Measurements from ENCODE around the gene C1orf21. TPM values are rescaled to one million over a fixed set of nuclear protein-coding genes. Genes with fewer than 3 reads are reported as not detected.

The C1orf21 gene
- polyA plus RNA-seq, 3 donors: 0.23 to 1.1 (median 0.28) TPM

DNA sequence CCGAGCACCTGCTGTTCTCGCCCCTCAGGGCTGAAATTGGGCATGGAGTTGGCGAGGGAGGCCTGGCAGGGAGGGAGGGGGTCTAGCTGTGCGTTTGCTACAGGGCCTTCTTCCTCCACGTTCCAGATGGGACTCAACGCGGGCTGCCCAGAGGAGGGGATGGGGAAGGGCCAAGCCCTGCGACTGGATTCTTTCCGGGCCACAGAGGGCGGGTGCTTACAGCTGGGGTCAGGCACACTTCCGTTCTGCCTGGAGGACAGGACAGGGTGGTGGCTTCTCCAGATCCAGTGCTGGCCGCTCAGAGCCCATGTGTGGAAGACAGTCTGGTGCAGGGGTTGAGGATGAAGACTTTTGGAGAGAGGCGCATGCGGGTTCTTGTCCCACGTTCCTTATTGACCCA lies 277.8 kb downstream of the C1orf21 start:
- Histone ChIP-seq H3K9ac (ENCODE audit: insufficient read depth, low read length, poor library complexity, severe bottlenecking) (no peak overlapping the region), H3K36me3 (replicated peaks in 1 of 2; ENCODE audit: control insufficient read depth in 1 of 2, insufficient read depth in 2 of 2, low read length in 2 of 2) (no peaks in the 10 kb centered on the region), H3K4me2 (replicated peaks; ENCODE audit: extremely low read depth, low read length, poor library complexity, severe bottlenecking) (peak overlapping the region; percentile 63), H3K9me3 (replicated peaks in 1 of 2; ENCODE audit: control insufficient read depth in 1 of 2, insufficient read depth in 1 of 2, low read length in 2 of 2) (no peaks in the 10 kb centered on the region), H3K27me3 (ENCODE audit: control insufficient read depth in 2 of 2, insufficient read depth in 2 of 2, low read length in 2 of 2) (no peaks in the 10 kb centered on the region), H3K79me2 (ENCODE audit: insufficient read depth, low read length) (no peaks in the 10 kb centered on the region), H3K4me1 (ENCODE audit: control insufficient read depth in 1 of 2, insufficient read depth in 2 of 2, low read length in 2 of 2) (peaks cover 9% of the 10 kb centered on the region in 2 donors), H4K20me1 (ENCODE audit: insufficient read depth, low read length) (no peaks in the 10 kb centered on the region), H3K27ac (ENCODE audit: low read depth in 1 of 2, low read length in 2 of 2) (no peak overlapping the region), H3K4me3 (replicated peaks in 1 of 3; ENCODE audit: low read depth in 2 of 3, low read length in 3 of 3) (peak overlapping the region in 1 of 3 experiments; percentile 43), H2AFZ (ENCODE audit: insufficient read depth, low read depth, low read length, poor library complexity, severe bottlenecking) (peak overlapping the region; percentile 66)
- peaks cover 11% of the 10 kb centered on the region for H3K4me1 Mint-ChIP-seq
- DNase-seq: no peak
- H3K36me3 Mint-ChIP-seq: no peaks in the 10 kb centered on the region
- H3K27me3 Mint-ChIP-seq (ENCODE audit: low read depth in 3 of 3): peaks cover 0 to 7% (median 3%) of the 10 kb centered on the region in 3 donors
- H3K9me3 Mint-ChIP-seq: no peaks in the 10 kb centered on the region
- TF ChIP-seq, protein P1, sequence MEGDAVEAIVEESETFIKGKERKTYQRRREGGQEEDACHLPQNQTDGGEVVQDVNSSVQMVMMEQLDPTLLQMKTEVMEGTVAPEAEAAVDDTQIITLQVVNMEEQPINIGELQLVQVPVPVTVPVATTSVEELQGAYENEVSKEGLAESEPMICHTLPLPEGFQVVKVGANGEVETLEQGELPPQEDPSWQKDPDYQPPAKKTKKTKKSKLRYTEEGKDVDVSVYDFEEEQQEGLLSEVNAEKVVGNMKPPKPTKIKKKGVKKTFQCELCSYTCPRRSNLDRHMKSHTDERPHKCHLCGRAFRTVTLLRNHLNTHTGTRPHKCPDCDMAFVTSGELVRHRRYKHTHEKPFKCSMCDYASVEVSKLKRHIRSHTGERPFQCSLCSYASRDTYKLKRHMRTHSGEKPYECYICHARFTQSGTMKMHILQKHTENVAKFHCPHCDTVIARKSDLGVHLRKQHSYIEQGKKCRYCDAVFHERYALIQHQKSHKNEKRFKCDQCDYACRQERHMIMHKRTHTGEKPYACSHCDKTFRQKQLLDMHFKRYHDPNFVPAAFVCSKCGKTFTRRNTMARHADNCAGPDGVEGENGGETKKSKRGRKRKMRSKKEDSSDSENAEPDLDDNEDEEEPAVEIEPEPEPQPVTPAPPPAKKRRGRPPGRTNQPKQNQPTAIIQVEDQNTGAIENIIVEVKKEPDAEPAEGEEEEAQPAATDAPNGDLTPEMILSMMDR (IDR thresholded peaks at IDR 0.05): no peak
- intact Hi-C loops (cut with micrococcal nuclease): loop anchor here (2.0 to 10.0 kb wide), 3 partner anchors 440 to 590 kb away; no protein-coding TSS in a partner anchor
- H3K4me3 Mint-ChIP-seq: peak overlapping the region in 1 of 2 donors; percentile 92
- 90% methylated on average over 12 of the region's 15 CpGs for WGBS (ENCODE audit: insufficient coverage)
- peak overlapping the region in 2 of 7 donors; percentile 42 to 76 for H3K27ac Mint-ChIP-seq

DNA sequence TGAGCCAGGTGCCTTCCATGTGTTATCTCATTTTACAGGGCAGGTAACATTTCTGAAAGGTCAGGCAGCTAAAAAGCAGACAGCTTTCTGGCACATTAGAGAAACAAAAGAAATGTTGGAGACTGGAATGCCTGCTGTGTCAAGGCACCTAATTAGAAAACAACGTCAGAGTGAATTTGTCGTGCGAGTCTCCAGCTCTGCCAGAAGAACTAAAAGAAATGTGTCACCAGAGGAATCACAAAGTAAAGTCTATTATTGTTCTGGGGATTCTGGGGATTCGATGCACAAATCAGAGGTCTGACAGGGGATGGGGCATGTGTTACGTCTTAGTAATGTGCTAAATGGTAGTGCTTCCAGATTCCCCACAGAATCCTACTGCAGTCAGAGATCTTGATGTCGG lies 278.5 kb downstream of the C1orf21 start:
- TF ChIP-seq, protein P1 (IDR thresholded peaks at IDR 0.05): no peak

More for the DNA sequence above, 278.5 kb downstream of the C1orf21 start:
- Histone ChIP-seq H3K9ac (ENCODE audit: insufficient read depth, low read length, poor library complexity, severe bottlenecking) (no peak overlapping the region), H3K9me3 (replicated peaks in 1 of 2; ENCODE audit: control insufficient read depth in 1 of 2, insufficient read depth in 1 of 2, low read length in 2 of 2) (no peaks in the 10 kb centered on the region), H3K27me3 (ENCODE audit: control insufficient read depth in 2 of 2, insufficient read depth in 2 of 2, low read length in 2 of 2) (no peaks in the 10 kb centered on the region), H3K27ac (ENCODE audit: low read depth in 1 of 2, low read length in 2 of 2) (no peak overlapping the region), H4K20me1 (ENCODE audit: insufficient read depth, low read length) (no peaks in the 10 kb centered on the region), H3K4me2 (replicated peaks; ENCODE audit: extremely low read depth, low read length, poor library complexity, severe bottlenecking) (no peak overlapping the region), H3K4me1 (ENCODE audit: control insufficient read depth in 1 of 2, insufficient read depth in 2 of 2, low read length in 2 of 2) (peaks cover 9% of the 10 kb centered on the region in 2 donors), H2AFZ (ENCODE audit: insufficient read depth, low read depth, low read length, poor library complexity, severe bottlenecking) (no peak overlapping the region), H3K36me3 (replicated peaks in 1 of 2; ENCODE audit: control insufficient read depth in 1 of 2, insufficient read depth in 2 of 2, low read length in 2 of 2) (no peaks in the 10 kb centered on the region), H3K4me3 (replicated peaks in 1 of 3; ENCODE audit: low read depth in 2 of 3, low read length in 3 of 3) (no peak overlapping the region), H3K79me2 (ENCODE audit: insufficient read depth, low read length) (no peaks in the 10 kb centered on the region)
- Mint-ChIP-seq H3K27ac (no peak overlapping the region), H3K36me3 (no peaks in the 10 kb centered on the region), H3K27me3 (ENCODE audit: low read depth in 3 of 3) (peaks cover 0 to 7% (median 3%) of the 10 kb centered on the region in 3 donors), H3K9me3 (no peaks in the 10 kb centered on the region), H3K4me1 (peaks cover 11% of the 10 kb centered on the region), H3K4me3 (no peak overlapping the region)
- no peak for DNase-seq
- WGBS (ENCODE audit: insufficient coverage): 93% methylated on average over 3 of the region's 6 CpGs
- intact Hi-C loops (cut with micrococcal nuclease): loop anchor here (2.0 to 10.0 kb wide), 2 partner anchors 441 to 591 kb away; no protein-coding TSS in a partner anchor
